GM23338 (cell line): Measurements from ENCODE around the gene ZMYND8.

Experiments
- CTCF ChIP-seq, 2 experiments: fragments of 200-600 bp in 1 of 2; sonication (generic) in 1 of 2; conservative IDR thresholded peaks; 2 replicates each; pipeline versions ENCODE4 v1.5.1 to v1.6.1; 2016 to 2017; ENCODE audit warnings: antibody characterized with exemption in 2 of 2, low read depth in 2 of 2, mild to moderate bottlenecking in 2 of 2, moderate library complexity in 1 of 2
- REST ChIP-seq: IDR thresholded peaks from one replicate; pipeline ENCODE4 v1.6.1; 2018; ENCODE audit warnings: antibody characterized with exemption; ENCODE audit not compliant: unreplicated experiment

- TF ChIP-seq CTCF (conservative IDR thresholded peaks at IDR 0.05; ENCODE audit: low read depth in 2 of 2) (no peak), REST (no peak)
Measured at GRCh38 chr20:47359530-47360296, 3.2 kb upstream of the ZMYND8 start.
